Activated naive CD4-positive, alpha-beta T cell treated with anti-CD3 and anti-CD28 coated beads, Interleukin-2, amount 10 ng/mL, durations not matched to agents 7 days and 5 days (primary cell): ENCODE measurements around the gene USB1.

Experiments used
- CTCF ChIA-PET: fragments of 350-600 bp; sonication (Branson Sonifier 250); formaldehyde crosslinking; loops from one replicate; lab custom pipeline; 2021; ENCODE audit warnings: antibody characterized with exemption; lab: Charles Lee
- DNase-seq: peaks from one replicate; pipeline ENCODE4 v3.0.0-alpha.2; 2020
- H3K27ac Mint-ChIP-seq: one replicate; pipeline ENCODE4 v1.8.0; 2021; ENCODE audit warnings: mild to moderate bottlenecking, moderate library complexity, mixed read lengths
- H3K27me3 Mint-ChIP-seq: one replicate; pipeline ENCODE4 v1.8.0; 2021; ENCODE audit warnings: mild to moderate bottlenecking, mixed read lengths
- H3K36me3 Mint-ChIP-seq: one replicate; pipeline ENCODE4 v1.8.0; 2021; ENCODE audit warnings: mixed read lengths
- H3K4me1 Mint-ChIP-seq: one replicate; pipeline ENCODE4 v1.8.0; 2021; ENCODE audit warnings: mixed read lengths
- H3K4me3 Mint-ChIP-seq: one replicate; pipeline ENCODE4 v1.8.0; 2021; ENCODE audit warnings: mild to moderate bottlenecking, moderate library complexity, mixed read lengths
- H3K9me3 Mint-ChIP-seq: one replicate; pipeline ENCODE4 v1.8.0; 2021; ENCODE audit warnings: mixed read lengths

Gene USB1, protein sequence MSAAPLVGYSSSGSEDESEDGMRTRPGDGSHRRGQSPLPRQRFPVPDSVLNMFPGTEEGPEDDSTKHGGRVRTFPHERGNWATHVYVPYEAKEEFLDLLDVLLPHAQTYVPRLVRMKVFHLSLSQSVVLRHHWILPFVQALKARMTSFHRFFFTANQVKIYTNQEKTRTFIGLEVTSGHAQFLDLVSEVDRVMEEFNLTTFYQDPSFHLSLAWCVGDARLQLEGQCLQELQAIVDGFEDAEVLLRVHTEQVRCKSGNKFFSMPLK

GRCh38 chr16:58000706-58001676 lies at the start of gene USB1:
Gene USB1 (plus strand): TSS chr16:58001407. CDS start chr16:58001484, 77 bp downstream.
- CTCF ChIA-PET, result interaction anchor here (0.6 to 3.2 kb wide), 8 partner anchors 101 to 424 kb away, joined by 3 to 22 read pairs (median 3); no protein-coding TSS in a partner anchor
- H3K27me3 Mint-ChIP-seq, result no peaks in the 10 kb centered on the region
- H3K9me3 Mint-ChIP-seq, result no peaks in the 10 kb centered on the region
- H3K36me3 Mint-ChIP-seq, result peaks cover 33% of the 10 kb centered on the region
- H3K4me1 Mint-ChIP-seq, result peaks cover 62% of the 10 kb centered on the region
- H3K27ac Mint-ChIP-seq, result peak within 1 kb of the TSS; percentile 87
- DNase-seq, result peak; percentile 85
- H3K4me3 Mint-ChIP-seq, result peak within 1 kb of the TSS; percentile 90

DNA sequence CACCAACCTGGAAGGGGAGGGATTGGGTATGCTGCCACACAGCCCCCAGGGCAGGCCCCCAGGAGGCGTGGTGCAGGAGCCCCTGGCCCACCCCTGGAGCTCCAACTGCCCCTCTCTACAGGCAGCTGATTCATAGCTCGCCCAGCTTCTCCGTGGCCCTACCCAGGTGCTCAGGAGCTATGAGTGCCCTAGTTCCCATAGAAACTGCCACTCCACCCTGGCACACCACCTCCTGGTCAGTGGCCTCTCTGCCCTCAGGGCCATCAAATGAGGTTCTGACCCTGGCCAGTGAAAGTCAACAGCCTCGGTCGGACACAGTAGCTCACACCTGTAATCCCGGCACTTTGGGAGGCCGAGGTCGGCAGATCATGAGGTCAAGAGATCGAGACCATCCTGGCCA lies 48.3 kb upstream of the USB1 start:
- no peak overlapping the region for H3K27ac Mint-ChIP-seq
- no peaks in the 10 kb centered on the region for H3K4me1 Mint-ChIP-seq
- peaks cover 5% of the 10 kb centered on the region for H3K27me3 Mint-ChIP-seq
- H3K36me3 Mint-ChIP-seq, result no peaks in the 10 kb centered on the region
- CTCF ChIA-PET, result no interaction called here
- no peaks in the 10 kb centered on the region for H3K9me3 Mint-ChIP-seq
- no peak for DNase-seq
- H3K4me3 Mint-ChIP-seq, result no peak overlapping the region

- no peaks in the 10 kb centered on the region for H3K9me3 Mint-ChIP-seq
- H3K4me1 Mint-ChIP-seq, result no peaks in the 10 kb centered on the region
- peaks cover 9% of the 10 kb centered on the region for H3K27me3 Mint-ChIP-seq
- H3K36me3 Mint-ChIP-seq, result no peaks in the 10 kb centered on the region
- no peak overlapping the region for H3K4me3 Mint-ChIP-seq
- H3K27ac Mint-ChIP-seq, result no peak overlapping the region
- no peak for DNase-seq
- CTCF ChIA-PET, result no interaction called here
Measured at GRCh38 chr16:57953857-57954256, 47.4 kb upstream of the USB1 start.

GRCh38 chr16:57955572-57956188 lies 45.5 kb upstream of the USB1 start:
- CTCF ChIA-PET, result interaction anchor here (0.7 to 1.2 kb wide), 3 partner anchors 9 to 49 kb away, joined by 3 to 4 read pairs (median 3); no protein-coding TSS in a partner anchor
- Mint-ChIP-seq H3K27me3 (peaks cover 9% of the 10 kb centered on the region), H3K4me3 (no peak overlapping the region), H3K4me1 (no peaks in the 10 kb centered on the region), H3K9me3 (no peaks in the 10 kb centered on the region), H3K36me3 (no peaks in the 10 kb centered on the region), H3K27ac (no peak overlapping the region)
- no peak for DNase-seq

GRCh38 chr16:57956270-57956808 lies 44.9 kb upstream of the USB1 start:
- peaks cover 9% of the 10 kb centered on the region for H3K27me3 Mint-ChIP-seq
- no peaks in the 10 kb centered on the region for H3K9me3 Mint-ChIP-seq
- H3K4me3 Mint-ChIP-seq, result no peak overlapping the region
- no peak for DNase-seq
- no peaks in the 10 kb centered on the region for H3K36me3 Mint-ChIP-seq
- no peaks in the 10 kb centered on the region for H3K4me1 Mint-ChIP-seq
- no peak overlapping the region for H3K27ac Mint-ChIP-seq
- CTCF ChIA-PET, result interaction anchor here (1.0 to 1.2 kb wide), 2 partner anchors 10 to 21 kb away, joined by 3 to 4 read pairs; no protein-coding TSS in a partner anchor

DNA sequence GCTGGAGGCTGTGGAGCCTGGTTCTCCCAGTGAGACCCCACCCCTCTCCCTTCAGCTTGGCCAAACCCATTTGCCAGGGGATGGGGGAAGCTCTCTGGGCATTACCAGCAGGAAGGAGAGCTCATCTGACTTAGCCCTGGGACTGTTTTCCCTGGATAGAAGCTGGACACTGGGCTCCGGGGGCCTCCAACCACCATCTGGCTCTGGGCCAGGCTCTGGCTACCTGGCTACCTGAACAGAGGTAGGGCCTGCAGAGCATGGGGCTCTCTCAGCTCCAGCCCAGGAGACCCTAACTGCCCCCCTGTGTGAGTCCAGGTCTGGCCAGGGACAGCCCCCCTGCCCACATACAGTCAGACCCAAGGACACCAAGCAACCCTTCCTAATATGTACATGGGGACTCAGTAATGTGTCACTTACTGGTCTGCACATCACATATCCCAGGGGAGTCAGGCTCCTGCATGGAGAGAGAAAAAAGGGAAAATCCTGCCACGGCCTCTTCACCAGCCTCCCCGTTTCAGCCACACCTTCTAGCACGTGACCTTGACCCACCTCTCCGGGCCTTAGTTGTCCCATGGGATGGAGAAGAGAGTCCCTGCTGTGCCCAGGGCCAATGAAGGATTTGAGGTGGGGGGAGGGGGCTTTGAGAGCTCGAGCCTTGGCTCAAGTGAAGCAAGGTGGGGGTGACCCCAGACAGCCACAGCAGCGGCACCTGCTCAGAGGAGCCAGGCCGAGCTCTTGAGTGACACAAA lies 44.1 kb upstream of the USB1 start:
- no peak overlapping the region for H3K27ac Mint-ChIP-seq

DNA sequence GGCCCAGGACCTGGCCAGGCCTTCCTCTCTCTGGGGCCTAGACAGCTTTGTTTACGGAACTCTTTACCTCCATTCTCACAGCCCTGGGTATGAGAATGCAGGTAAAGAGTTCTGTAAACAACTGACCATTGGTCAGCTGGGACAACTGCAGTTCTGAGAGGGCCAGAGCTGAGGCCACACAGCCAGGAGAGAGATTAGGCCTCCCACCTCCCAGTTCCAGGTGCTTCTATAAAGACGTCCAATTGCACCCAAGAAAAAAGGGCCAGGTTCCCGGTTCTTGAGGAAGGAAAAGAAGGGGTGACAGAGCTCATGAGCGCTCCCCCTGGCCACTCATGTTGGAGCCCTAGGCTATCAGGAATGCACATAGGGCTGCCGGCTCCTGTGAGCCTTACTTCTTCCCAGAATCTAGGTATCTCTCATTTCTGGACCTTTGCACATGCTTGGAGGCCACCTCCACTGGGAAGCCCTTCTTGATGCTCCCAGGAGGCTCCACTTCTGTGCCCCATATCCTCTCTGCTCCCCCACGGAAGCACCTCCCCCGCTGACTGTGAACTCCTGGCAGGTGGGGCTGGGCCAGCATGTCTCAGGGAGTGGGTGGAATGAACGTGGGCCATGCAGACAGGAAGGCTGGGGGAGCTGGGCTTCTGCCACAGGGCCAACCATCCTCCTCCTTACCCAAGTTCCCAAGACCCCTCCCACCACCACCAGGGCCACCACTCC lies 43.4 kb upstream of the USB1 start:
- Mint-ChIP-seq H3K9me3 (no peaks in the 10 kb centered on the region), H3K27me3 (peaks cover 12% of the 10 kb centered on the region), H3K36me3 (no peaks in the 10 kb centered on the region), H3K27ac (no peak overlapping the region), H3K4me3 (no peak overlapping the region), H3K4me1 (no peaks in the 10 kb centered on the region)
- no peak for DNase-seq
- CTCF ChIA-PET, result no interaction called here

More for the DNA sequence above, 44.1 kb upstream of the USB1 start:
- Mint-ChIP-seq H3K27me3 (peaks cover 9% of the 10 kb centered on the region), H3K9me3 (no peaks in the 10 kb centered on the region), H3K36me3 (no peaks in the 10 kb centered on the region), H3K4me1 (no peaks in the 10 kb centered on the region), H3K4me3 (no peak overlapping the region)
- DNase-seq, result no peak
- CTCF ChIA-PET, result no interaction called here

GRCh38 chr16:57958544-57958943 lies 42.7 kb upstream of the USB1 start:
- CTCF ChIA-PET, result no interaction called here
- H3K4me3 Mint-ChIP-seq, result no peak overlapping the region
- no peak overlapping the region for H3K27ac Mint-ChIP-seq
- no peaks in the 10 kb centered on the region for H3K36me3 Mint-ChIP-seq
- H3K9me3 Mint-ChIP-seq, result no peaks in the 10 kb centered on the region
- H3K27me3 Mint-ChIP-seq, result peaks cover 12% of the 10 kb centered on the region
- DNase-seq, result no peak
- H3K4me1 Mint-ChIP-seq, result no peaks in the 10 kb centered on the region

GRCh38 chr16:57959121-57959520 lies 42.1 kb upstream of the USB1 start:
- H3K27ac Mint-ChIP-seq, result no peak overlapping the region
- H3K4me1 Mint-ChIP-seq, result no peaks in the 10 kb centered on the region
- no peaks in the 10 kb centered on the region for H3K36me3 Mint-ChIP-seq
- H3K9me3 Mint-ChIP-seq, result no peaks in the 10 kb centered on the region
- peaks cover 8% of the 10 kb centered on the region for H3K27me3 Mint-ChIP-seq
- CTCF ChIA-PET, result no interaction called here
- no peak for DNase-seq
- H3K4me3 Mint-ChIP-seq, result no peak overlapping the region

GRCh38 chr16:57959804-57960203 lies 41.4 kb upstream of the USB1 start:
- no peaks in the 10 kb centered on the region for H3K9me3 Mint-ChIP-seq
- no peak for DNase-seq
- no peak overlapping the region for H3K27ac Mint-ChIP-seq
- H3K36me3 Mint-ChIP-seq, result no peaks in the 10 kb centered on the region
- CTCF ChIA-PET, result no interaction called here
- H3K4me1 Mint-ChIP-seq, result no peaks in the 10 kb centered on the region
- peaks cover 8% of the 10 kb centered on the region for H3K27me3 Mint-ChIP-seq
- H3K4me3 Mint-ChIP-seq, result no peak overlapping the region

- CTCF ChIA-PET, result no interaction called here
- Mint-ChIP-seq H3K27ac (no peak overlapping the region), H3K9me3 (no peaks in the 10 kb centered on the region), H3K4me3 (no peak overlapping the region), H3K36me3 (no peaks in the 10 kb centered on the region), H3K4me1 (no peaks in the 10 kb centered on the region), H3K27me3 (peaks cover 8% of the 10 kb centered on the region)
- no peak for DNase-seq
Measured at GRCh38 chr16:57960310-57960709, 40.9 kb upstream of the USB1 start.

DNA sequence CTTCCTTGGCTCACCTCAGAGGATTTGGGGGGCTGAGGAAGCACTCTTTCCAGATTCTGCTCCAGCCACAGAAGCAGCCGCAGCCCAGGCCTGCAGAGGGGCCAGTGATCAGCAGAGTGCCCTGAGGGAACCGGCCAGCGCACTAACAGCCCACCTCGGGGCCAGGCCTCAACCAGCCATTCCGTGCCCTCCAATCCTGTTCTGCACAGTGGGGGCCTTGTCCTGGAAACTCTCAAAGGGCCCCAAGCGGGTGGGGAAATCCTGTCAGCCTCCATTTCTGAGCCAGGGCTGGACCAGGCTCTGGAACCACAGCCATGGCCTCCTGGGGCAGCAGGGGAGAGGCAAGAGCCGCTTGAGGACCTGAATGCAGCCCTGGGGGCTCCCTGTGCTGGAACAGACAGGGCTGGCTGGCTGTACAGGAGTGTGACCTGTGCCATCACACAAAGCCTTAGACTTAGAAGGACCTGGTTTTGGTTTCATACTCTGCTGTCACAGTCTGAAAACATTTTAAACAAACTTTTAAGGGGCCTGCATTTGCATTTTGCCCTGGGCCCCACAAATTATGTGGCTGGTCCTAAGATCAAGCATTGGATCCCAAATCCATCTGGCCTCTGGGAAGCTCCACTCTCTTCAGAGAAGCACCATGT lies 40.3 kb upstream of the USB1 start:
- no peaks in the 10 kb centered on the region for H3K9me3 Mint-ChIP-seq
- H3K4me1 Mint-ChIP-seq, result no peaks in the 10 kb centered on the region
- H3K27ac Mint-ChIP-seq, result no peak overlapping the region
- no peaks in the 10 kb centered on the region for H3K36me3 Mint-ChIP-seq
- H3K27me3 Mint-ChIP-seq, result peaks cover 8% of the 10 kb centered on the region
- CTCF ChIA-PET, result no interaction called here
- DNase-seq, result no peak
- no peak overlapping the region for H3K4me3 Mint-ChIP-seq

DNA sequence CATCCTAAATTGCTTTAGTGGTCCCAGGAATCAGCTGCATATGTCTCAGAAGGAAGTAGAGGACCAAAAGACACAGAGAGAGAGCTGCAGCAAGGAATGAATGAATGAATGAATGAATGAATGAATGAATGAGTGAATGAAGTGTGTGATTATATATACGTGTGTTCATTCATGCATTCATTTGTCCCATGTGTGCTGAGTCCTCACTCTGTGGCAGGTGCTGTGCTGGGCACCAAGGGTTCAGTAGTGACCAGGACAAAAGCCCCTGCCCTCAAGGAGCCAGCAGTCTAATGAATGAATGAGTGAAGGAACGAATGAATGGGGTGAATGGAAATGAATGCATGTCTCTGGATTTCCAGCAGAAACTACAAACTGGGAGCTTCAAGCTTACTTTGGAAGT lies 39.7 kb upstream of the USB1 start:
- no peaks in the 10 kb centered on the region for H3K9me3 Mint-ChIP-seq
- H3K27me3 Mint-ChIP-seq, result peaks cover 8% of the 10 kb centered on the region
- H3K4me1 Mint-ChIP-seq, result no peaks in the 10 kb centered on the region
- H3K36me3 Mint-ChIP-seq, result no peaks in the 10 kb centered on the region
- no peak overlapping the region for H3K4me3 Mint-ChIP-seq
- H3K27ac Mint-ChIP-seq, result no peak overlapping the region
- CTCF ChIA-PET, result no interaction called here
- no peak for DNase-seq
